HL-60/S4 treated with phorbol 12-myristate 13-acetate at 8.2 ng/mL for 4 days and 3 days (cell line): ENCODE measurements around the gene SATB1.
"Not testable (repeated sequence)": the region's sequence is repeated elsewhere in the genome, so short reads cannot be mapped to it uniquely, and the experiment has no call there.

Source experiments
- in situ Hi-C: fragments of 300-500 bp; cut with MboI; formaldehyde crosslinking; loops from 2 replicates; pipeline ENCODE4 v1.15.0; 2022; ENCODE audit warnings: low sequenced_read_pairs

SATB1 gene

DNA sequence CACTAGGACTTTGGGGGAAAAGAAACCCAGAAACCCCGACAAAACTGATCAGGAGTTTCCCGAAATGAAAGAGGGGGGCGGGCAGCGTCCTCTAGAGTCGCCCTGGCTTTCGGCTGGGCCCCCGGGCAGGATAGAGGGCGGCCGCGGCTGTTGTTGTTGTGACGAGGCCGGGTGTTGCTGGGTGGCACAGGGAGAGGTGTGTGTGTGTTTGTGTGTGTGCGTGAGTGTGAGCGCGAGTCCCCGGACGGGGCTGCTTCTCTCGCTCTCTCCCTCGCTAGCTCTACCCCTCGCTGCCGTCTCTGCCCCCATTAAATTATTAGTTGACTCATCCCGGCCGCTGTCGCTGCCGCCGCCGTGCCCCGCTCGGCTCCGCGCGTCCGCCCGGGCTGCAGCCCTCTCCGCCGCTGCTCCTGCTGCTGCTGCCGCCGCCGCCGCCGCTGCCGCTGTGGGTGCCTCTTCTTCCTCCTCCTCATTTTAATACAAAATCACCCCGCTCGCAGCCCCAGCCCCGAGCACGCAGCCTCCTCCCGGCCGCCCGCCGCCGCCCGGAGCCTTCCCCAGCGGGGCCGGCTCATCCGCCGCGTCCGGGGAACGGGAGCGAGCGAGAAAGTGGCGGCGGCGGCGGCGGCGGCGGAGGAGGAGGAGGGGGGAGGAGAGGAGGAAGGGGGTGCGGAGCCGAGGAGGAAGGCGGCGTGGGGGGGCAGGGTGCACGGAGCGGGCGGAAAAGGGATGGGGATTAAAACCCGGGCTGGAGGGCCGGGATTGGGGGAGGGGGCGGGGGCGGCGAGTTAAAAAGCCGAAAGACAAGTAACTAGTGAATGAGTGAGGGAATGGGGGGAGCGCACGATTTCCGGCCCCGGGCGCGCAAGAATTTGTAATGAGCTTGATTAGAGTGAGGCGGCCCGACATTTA is at the start of gene SATB1:
TSS of gene SATB1 (minus strand) at position 611 of the 912 bp plus-strand sequence. CDS start 4,372 bp downstream, outside the sequence.
- in situ Hi-C loops: loop anchor here (25.0 kb wide), 1 partner anchor 312 kb away; no protein-coding TSS in a partner anchor

DNA sequence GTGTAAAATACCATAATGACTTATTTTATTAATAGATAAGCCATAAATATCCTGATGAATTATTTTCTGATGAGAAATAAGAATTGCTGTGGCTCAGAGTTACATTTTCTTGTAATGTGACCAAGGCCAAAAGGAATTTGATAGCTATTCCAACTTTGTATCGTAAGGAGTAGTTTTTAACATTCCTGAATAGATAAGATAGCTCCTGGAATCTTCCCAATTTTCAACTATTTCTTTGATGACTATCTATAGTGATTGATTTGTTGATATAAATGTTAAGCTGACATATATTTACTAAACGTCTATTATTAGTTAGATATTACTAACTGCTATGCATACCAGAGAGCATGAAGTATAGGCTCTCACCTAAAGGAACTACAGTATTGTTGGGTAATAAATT is 49.1 kb upstream of the SATB1 start:
- in situ Hi-C loops: no loop called here

DNA sequence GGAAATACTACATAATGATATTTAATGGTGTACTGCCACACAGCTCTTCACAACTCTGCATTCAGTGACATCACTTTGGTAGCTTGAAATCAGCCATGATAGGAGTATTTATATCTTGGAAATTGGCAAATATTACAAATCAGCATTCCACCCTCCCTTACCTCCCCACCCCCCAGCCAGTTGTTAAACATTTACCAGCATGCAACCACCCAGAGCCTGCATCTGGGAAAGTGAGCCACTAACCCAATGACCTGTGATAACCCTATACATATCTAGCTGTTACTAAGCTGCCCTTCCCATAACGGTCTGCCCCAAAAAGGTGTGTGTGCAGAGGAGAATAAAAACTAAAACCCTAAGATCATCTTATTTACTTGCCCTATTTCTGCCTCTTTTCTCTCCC is 44.6 kb upstream of the SATB1 start:
- in situ Hi-C loops: no loop called here

DNA sequence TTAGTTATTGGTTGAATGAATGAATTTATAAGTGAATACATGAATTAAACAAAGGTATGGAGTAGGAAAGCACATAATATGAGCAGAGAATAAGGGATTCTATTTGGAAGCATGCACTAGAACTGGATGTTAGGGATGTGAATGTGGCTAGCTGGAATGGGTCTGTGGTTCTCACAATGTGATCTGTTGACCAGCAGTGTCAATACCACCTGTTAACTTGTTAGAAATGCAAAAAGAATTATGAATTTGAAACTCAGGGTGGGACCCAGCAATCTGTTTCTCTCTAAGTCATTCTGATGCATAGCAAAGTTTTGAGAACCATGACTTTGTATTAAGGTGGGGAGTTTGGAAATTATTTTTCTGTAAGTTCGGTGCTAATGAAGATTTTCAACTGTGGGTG is 41.0 kb upstream of the SATB1 start:
- in situ Hi-C loops: no loop called here

DNA sequence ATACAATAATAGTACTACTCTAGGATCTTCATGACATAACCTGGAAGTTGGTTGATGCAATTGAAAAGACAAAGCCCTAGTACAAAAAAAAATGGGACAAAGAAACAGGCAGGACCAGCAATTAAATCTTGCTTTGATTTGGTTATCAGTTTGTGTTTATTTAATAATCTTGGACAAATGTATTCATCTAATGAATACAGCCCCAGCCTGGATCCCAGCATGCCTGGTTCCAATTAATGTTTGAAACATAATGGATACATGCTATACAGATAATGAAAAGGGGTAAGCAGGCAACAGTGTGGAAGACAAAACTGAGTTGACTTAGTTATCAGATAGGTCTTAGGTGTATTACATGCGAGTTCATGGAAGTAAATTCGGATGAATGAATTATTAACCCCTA is 29.6 kb upstream of the SATB1 start:
- in situ Hi-C loops: no loop called here

DNA sequence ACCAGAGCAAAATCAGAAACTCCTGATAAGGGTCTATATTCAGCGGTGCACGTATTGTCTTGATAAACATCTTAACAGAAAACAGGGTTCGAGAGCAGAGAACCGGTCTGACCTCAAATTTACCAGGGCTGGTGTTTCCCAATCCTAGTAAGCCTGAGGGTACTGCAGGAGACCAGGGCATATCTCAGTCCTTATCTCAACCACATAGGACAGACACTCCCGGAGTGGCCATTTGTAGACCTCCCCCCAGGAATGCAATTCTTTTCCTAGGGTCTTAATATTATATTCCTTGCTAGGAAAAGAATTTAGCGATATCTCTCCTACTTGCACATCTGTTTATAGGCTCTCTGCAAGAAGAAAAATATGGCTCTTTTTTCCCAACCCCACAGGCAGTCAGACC is 24.5 kb upstream of the SATB1 start:
- in situ Hi-C loops: not testable (repeated sequence)

DNA sequence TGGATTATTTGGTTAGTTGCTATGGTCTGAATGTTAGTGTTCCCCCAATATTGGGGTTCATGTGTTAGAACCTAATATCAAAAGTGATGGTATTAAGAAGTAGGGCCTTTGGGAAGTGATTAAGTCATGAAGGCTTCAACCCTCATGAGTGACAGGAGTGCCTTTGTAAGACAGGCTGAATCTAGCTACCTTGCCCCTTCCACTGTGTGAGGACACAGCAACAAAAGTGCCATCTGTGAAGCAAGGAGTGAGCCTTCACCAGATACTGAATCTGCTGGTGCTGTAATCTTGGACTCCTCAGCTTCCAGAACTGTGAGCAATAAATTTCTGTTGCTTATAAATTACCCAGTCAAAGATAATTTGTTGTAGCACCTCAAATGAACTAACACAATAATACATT is 22.6 kb upstream of the SATB1 start:
- in situ Hi-C loops: no loop called here

DNA sequence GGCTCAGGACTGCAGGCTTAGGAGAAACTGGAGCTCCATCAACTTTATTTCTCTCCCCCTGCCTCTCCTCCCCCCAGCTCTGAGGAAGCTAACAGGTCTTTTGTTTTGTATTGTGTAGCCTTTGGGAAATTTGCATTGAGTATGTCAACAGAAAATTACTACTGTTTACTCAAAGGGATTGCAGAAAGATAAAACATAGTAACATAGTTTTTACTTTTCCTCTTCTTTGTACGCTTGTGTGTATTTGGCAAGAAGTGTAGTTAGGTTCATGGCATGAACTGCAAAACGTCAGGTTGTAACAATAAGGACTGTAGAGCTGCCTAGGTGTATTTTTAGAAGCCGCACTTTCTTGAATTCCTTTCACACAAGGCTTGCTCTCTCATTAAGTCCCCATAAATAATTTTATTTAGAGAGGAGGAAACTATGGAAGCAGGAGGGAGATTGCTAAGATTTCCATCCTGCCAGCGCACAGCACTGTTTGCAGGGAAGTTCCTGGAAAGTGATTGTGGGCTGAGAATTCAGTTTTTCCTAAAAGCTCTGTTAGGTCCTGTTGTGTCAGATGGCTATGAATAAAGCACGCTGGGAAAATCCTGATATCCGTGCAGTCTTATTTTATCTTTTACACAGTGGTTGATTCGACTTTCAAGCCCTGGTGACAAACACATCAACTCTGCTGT is 21.1 kb upstream of the SATB1 start:
- in situ Hi-C loops: no loop called here

DNA sequence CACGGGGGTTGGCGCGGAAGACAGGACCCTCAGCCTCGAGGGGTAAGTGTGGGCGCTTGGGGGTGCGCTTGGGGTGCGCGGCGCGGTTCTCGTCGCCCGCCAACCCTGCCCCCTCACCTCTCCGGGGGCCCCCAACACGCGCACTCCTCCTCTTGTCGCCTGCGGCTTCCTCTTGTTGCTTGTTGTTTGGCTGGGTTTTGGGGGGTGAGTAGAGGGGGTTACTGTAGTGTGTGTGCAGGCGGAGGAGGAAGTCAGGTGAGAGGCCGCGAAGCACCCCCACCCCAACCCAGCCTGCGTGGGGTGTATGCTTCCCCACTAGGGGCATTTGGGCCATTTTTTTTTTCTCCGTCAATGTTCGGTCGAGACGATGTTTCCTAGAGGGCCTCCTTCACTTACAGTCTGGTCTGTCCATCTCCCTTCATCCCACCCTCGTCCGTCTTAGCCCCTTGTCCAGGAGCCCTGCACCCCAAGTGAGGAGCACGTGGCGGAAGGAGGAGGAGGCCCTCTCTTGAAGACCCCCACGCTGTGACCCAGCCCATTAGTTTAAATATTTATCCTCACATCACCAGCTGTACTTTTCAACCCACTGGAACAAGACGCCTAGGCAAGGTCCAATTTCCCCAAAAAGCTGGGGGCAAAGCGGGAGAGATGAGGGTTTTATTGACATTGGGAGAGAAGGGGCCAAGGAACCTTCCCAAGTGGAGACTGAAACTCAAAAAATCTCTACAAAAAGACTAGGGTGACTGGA is 20.4 kb upstream of the SATB1 start:
- in situ Hi-C loops: no loop called here

DNA sequence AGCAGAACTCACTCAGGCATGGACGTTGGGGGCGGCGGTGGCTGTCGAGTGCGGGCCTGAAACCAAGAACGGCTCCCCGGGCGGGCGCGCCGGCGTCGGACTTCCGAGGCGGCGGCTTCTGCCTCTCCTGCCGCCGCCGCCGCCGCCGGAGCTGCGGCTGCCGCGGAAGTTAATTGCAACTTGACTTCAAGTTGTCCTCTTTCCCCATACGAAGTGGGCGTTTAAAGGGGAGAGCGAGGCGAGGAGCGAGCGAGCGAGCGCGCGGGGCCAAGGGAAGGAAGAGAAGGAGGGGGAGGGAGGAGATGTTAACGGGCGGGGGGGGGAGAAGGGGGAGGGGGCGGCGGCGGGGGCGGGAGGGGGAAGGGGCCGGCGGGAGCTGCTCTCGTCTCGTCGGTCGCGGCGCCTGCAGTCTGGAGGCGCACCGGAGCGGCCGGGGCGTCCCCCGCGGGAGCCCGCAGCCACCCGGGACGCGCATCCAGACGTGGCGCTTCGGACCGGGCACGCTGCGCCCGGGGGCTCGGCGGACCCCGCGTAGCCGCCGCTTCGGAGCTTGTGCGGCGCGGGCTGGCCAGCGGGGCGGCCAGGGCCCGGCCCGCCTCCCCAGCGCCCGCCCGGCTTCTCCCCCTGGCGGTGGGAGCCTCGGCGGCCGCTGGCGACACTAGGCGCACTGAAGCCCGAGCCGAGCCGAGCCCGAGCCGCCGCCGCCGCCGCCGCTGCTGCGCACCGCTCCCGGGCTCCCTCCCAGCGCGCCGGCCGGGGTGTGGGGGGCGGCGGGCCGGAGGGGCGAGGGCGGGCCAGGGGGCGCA is 19.7 kb upstream of the SATB1 start:
- in situ Hi-C loops: no loop called here

DNA sequence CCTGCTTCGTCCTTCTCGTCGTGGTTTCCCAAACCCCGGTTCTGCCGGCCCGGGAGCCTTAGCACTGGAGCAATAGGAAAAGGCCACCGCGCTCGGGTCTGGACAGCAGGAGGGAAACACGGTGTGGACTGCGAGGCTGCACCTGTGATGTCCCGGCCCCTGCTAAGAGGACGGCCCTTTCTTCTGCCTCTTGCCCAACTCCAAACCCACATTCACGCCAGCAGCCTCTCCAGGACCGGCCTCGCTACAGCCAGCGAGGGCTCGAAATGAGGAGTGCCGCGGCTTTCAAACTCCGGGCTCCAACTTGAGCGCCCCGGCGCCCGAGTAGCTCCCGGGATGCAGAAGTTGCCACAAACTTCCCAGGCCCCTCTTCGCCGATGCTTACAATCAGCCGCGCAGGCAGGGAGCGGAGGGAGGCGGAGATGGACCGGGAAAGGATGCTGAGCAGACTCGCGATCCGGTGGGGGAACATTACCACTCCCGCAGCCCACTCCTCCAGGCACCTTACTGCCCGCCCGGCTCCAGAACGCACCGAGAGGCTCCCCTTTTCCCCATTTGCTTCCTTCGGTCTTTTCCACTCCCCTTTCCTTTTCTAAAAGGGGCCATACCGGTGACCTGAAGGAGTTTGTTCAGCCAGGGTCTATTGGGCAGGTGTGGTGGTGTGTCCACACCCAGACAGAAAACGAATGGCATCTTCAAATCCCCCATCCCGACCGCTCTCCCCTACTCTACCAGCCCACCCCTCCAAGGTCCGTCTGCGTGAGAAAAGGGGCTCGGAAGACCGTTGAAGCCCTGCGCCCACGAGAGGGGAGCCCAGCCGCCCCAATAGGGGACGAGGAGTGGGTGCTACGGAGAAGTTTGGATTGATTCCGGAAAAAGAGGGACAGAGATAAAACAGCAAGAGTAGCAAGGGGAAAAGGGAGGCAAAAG is 18.8 kb upstream of the SATB1 start:
- in situ Hi-C loops: no loop called here

DNA sequence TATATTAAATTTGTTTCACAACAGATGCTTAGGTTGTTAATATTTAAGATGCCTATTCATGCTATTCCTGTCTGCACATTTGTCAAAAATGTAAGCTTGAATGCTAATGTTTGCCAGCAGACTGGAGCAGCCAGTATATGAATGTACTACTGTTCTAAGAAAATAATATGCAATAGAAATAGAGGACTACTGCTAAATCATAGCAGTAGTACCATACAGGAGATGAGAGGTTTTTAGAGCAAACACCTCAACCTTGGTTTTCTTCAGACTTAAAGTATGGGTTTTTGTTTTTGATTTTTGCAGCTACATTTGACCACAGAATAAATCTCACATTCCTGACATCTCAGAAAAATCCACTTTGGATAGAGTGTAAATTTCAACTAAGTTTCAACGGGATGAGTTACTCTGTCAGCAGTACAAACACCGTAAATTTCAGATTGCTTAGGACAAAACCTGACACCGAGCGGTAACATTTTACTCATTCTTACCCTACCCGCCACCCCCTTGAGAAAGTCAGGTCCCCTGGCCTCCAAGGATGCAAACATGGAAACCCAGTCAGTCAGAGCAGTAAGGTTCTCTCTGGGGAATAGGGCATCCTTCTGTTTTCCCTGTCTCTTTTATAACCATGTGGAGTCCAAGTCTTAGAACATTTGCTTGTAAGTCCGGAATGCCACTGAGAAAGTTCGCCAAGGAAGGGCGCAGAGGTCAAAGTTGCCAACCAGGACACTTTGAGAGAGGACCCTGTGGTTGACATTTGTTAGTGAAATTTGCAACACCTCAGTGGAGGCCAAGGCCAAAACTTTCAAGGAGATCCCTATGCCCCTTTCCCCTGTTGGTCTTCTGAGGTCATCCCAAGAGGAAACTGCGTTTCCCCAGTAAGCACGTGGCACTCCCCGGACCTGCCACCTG is 17.9 kb upstream of the SATB1 start:
- in situ Hi-C loops: no loop called here

DNA sequence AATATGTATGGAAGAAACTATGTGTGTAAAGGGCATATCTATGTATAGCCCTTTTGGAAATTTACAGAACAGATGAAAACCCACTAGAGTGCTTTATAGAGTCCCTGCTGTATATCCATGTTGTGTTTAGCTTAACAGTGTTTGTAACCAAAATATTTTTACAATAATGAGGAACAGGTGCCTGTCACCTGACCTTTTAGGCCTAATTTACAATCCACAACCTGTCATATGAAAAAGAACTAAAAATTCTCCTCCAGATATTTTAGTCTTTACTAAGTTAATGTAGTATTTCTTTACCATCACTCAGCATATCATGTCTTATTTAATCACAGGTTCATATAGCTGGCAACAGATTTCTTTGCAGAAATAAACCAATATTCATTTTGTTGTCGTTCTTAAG is 16.4 kb upstream of the SATB1 start:
- in situ Hi-C loops: no loop called here

DNA sequence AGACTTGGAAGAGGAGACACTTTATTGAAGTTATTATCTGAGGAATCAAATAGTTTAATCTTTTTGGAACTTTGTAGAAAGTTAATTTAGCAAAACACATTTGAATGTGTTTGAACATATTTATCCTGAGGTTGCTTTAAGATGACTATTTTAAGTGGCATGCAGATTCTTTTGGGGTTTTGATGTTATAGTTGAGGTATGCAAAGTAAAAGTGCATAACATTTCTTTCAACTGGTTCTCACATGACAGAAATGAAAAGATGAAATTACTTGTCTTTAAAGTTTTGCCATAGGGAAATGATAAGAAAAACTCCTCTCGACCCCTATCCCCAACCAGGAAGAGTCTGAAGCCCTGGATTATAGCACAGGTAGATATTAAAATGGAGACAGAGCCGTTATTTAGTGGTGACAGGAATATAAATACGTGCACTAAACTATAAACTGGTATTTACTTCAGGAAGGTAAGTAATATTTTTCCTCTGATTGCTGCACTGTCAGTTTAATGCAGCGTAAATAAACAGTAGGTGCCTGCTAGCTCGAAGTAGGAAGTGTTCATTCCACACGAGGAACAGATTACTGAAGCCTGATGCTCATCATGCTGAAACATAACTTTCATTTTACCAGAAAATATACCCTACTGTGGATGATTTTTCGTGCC is 15.1 kb upstream of the SATB1 start:
- in situ Hi-C loops: no loop called here

DNA sequence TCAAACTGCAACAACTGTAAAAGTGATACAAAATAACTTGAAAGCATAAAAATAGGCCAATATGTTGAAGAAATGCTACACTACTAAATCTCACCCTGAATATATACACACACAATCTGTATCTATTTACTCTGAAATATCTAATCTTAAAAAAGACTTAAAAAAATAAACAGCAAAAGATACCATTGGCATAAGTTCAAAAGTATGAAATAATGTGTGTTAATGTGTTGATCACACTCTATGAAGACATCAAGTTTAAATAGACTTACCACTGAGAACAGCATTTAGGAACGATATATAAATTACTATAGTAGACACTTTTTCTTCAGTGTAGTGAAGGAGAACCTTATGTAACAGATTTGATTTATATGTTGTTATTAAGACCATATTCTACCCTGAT is 14.1 kb upstream of the SATB1 start:
- in situ Hi-C loops: no loop called here

DNA sequence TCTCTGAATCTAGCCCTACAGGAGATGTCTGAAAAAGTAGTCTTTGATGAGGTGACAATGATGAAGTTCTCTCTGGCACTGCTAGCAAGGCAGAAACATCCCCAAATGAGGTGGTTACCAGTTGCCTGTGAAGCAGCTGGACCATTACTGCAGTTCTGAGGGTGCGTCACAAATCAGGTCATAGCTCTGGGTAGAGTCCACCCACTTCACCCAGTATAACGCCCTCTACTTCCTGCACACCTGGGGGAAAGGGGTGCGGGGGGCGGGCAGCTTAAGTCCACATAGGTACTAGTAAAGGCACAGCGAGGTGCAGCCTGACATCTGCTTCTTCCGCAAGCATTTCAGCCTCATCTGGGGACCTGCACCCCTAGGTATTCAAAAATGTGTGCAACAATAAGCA is 13.4 kb upstream of the SATB1 start:
- in situ Hi-C loops: no loop called here

DNA sequence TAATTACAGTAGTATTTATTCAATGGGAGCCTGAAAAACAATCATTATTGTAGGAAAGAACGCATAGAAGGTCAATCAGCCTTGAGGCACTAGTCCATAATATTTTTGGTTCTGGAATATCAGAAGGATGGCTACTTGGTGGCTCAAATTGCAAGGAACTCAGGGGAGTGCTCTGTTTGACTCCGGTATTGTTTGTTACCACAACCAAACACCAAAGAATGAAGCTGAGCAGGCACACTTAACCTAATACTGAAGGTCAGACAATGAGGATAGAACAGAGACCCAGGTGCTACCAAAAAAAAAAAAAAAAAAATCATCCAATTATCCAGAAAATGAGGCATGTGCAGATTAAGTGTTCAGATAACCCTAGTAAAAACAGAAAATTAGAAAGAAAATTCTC is 11.1 kb upstream of the SATB1 start:
- in situ Hi-C loops: no loop called here

DNA sequence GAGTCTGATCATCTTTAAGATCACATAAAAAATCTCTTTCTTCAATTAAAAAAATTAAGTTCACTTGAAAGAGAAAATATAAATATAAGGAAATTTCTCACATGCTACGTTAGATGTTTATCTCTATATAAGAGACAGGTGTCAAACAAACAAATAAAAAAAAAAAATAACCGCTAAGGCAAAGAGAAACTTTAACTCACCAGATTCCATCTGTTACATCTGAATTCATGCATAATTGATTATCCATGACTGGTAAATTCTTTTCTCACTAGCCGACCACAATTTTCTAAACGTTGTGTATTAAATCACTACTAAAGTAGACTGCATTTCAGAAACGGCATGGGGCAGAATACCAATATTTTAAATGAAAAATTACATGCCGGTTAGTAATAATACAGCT is 9.6 kb upstream of the SATB1 start:
- in situ Hi-C loops: no loop called here
